Fibroblast of lung (primary cell): Measurements from ENCODE around the gene ERBB4. TPM values are rescaled to one million over a fixed set of nuclear protein-coding genes. Genes with fewer than 3 reads are reported as not detected.

Experiments used
- DNase-seq, 2 donors: peaks; one replicate each; pipeline versions ENCODE4 v3.0.0 to v3.0.0-alpha.2; 2010; ENCODE audit warnings: low read depth in 2 of 2
- H2AFZ ChIP-seq: 2 replicates; pipeline ENCODE4 v1.5.1; 2012; ENCODE audit warnings: low read length, control low read depth, inconsistent platforms
- H3K27ac ChIP-seq: 2 replicates; pipeline ENCODE4 v1.5.1; 2011; ENCODE audit warnings: low read length, control low read depth; ENCODE audit not compliant: insufficient read depth
- H3K27me3 ChIP-seq: 2 replicates; pipeline ENCODE4 v1.5.1; 2011; ENCODE audit warnings: mild to moderate bottlenecking, low read length; ENCODE audit not compliant: control insufficient read depth, insufficient read depth
- H3K36me3 ChIP-seq: 2 replicates; pipeline ENCODE4 v1.5.1; 2011; ENCODE audit warnings: low read length; ENCODE audit not compliant: control insufficient read depth, insufficient read depth
- H3K4me1 ChIP-seq: 2 replicates; pipeline ENCODE4 v1.5.1; 2011; ENCODE audit warnings: low read length; ENCODE audit not compliant: control insufficient read depth, insufficient read depth; ENCODE audit errors: extremely low read depth
- H3K4me2 ChIP-seq: 2 replicates; pipeline ENCODE4 v1.5.1; 2011; ENCODE audit warnings: low read length, control low read depth; ENCODE audit not compliant: insufficient read depth; ENCODE audit errors: extremely low read depth
- H3K4me3 ChIP-seq, 4 experiments: fragments of 200-600 bp in 1 of 4; sonication (generic) in 1 of 4; replicated peaks in 1 of 4; 2 replicates each; pipeline ENCODE4 v1.5.1; 2011 to 2016; ENCODE audit warnings: low read length in 4 of 4, low read depth in 3 of 4, mild to moderate bottlenecking in 3 of 4, control low read depth in 2 of 4, inconsistent platforms in 1 of 4, mixed read lengths in 1 of 4; ENCODE audit not compliant: insufficient read depth in 1 of 4; ENCODE audit errors: control extremely low read depth in 1 of 4
- H3K79me2 ChIP-seq: 2 replicates; pipeline ENCODE4 v1.5.1; 2012; ENCODE audit warnings: mild to moderate bottlenecking, low read length, inconsistent platforms; ENCODE audit not compliant: control insufficient read depth, insufficient read depth
- H3K9ac ChIP-seq: 2 replicates; pipeline ENCODE4 v1.5.1; 2011; ENCODE audit warnings: mild to moderate bottlenecking, low read length, control low read depth; ENCODE audit not compliant: insufficient read depth
- H3K9me3 ChIP-seq: 2 replicates; pipeline ENCODE4 v1.5.1; 2012; ENCODE audit warnings: low read depth, low read length; ENCODE audit not compliant: control insufficient read depth, insufficient read depth
- H4K20me1 ChIP-seq: 2 replicates; pipeline ENCODE4 v1.5.1; 2011; ENCODE audit warnings: low read length; ENCODE audit not compliant: control insufficient read depth, insufficient read depth; ENCODE audit errors: extremely low read depth
- EZH2 ChIP-seq: IDR thresholded peaks from 2 replicates; pipeline ENCODE4 v1.5.1; 2012; ENCODE audit warnings: low read length, control low read depth, mild to moderate bottlenecking; ENCODE audit errors: missing control alignments
- polyA plus RNA-seq, 2 donors: library from polyadenylated mRNA; depleted of rRNA in 1 of 2; stranded (reverse) in 1 of 2; unstranded in 1 of 2; fragments of >200 nt; gene quantifications; 2 replicates each; pipeline ENCODE4 v1.2.1, GENCODE V29; 2011 to 2012; ENCODE audit warnings: missing spikeins in 1 of 2
- total RNA-seq: library from RNA; depleted of rRNA; stranded (reverse); fragments of >200 nt; gene quantifications from 2 replicates; pipeline ENCODE4 v1.2.1, GENCODE V29; 2014
- TF ChIP-seq, protein P1 (sequence below), 2 donors: IDR thresholded peaks in 1 of 2; conservative IDR thresholded peaks in 1 of 2; 1 replicate in 1 of 2; 2 replicates in 1 of 2; pipeline ENCODE4 v1.5.1; 2011 to 2012; ENCODE audit warnings: low read length in 2 of 2, control low read depth in 1 of 2, inconsistent platforms in 1 of 2, low read depth in 1 of 2, mild to moderate bottlenecking in 1 of 2

The ERBB4 gene
- total and polyA plus RNA-seq, 2 donors (not counting 1 experiment from before 2014, with no cell fraction given), result 0.08 to 0.17 TPM

DNA sequence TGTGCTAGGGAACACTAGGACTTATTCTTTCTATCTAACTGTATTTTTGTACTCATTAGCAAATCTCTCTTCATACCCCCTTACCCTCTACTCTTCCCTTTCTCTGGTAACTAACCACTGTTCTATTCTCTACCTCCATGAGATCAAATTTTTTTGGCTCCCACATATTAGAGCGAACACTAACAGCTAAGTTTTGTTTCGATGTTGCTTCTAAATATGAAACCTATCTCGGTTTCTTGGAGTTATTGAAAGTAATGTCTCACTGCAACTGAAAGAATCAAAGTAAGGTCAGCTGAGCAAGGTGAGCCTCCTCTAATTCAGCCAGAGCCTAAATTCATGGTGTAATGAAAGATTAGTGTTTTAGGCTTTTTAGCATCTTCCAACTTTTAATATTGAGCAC lies 1024.6 kb downstream of the ERBB4 start:
- H3K27ac ChIP-seq, result no peak overlapping the region
- no peaks in the 10 kb centered on the region for H3K9me3 ChIP-seq
- no peaks in the 10 kb centered on the region for H3K36me3 ChIP-seq
- no peak overlapping the region for H3K4me3 ChIP-seq
- TF ChIP-seq EZH2, result no peak
- TF ChIP-seq, protein P1, sequence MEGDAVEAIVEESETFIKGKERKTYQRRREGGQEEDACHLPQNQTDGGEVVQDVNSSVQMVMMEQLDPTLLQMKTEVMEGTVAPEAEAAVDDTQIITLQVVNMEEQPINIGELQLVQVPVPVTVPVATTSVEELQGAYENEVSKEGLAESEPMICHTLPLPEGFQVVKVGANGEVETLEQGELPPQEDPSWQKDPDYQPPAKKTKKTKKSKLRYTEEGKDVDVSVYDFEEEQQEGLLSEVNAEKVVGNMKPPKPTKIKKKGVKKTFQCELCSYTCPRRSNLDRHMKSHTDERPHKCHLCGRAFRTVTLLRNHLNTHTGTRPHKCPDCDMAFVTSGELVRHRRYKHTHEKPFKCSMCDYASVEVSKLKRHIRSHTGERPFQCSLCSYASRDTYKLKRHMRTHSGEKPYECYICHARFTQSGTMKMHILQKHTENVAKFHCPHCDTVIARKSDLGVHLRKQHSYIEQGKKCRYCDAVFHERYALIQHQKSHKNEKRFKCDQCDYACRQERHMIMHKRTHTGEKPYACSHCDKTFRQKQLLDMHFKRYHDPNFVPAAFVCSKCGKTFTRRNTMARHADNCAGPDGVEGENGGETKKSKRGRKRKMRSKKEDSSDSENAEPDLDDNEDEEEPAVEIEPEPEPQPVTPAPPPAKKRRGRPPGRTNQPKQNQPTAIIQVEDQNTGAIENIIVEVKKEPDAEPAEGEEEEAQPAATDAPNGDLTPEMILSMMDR (conservative IDR thresholded peaks at IDR 0.05 in 1 of 2, IDR thresholded peaks at IDR 0.05 in 1 of 2; ENCODE audit: low read depth in 1 of 2, low read length in 2 of 2), result no peak
- no peaks in the 10 kb centered on the region for H3K27me3 ChIP-seq
- no peak overlapping the region for H3K9ac ChIP-seq
- H4K20me1 ChIP-seq, result no peaks in the 10 kb centered on the region
- H3K79me2 ChIP-seq, result no peaks in the 10 kb centered on the region
- H3K4me2 ChIP-seq, result no peak overlapping the region
- H3K4me1 ChIP-seq, result no peaks in the 10 kb centered on the region
- H2AFZ ChIP-seq, result no peak overlapping the region
- no peak for DNase-seq

- no peaks in the 10 kb centered on the region for H3K9me3 ChIP-seq
- H3K4me3 ChIP-seq, result no peak overlapping the region
- H3K4me1 ChIP-seq, result no peaks in the 10 kb centered on the region
- TF ChIP-seq EZH2, result no peak
- TF ChIP-seq, protein P1 (conservative IDR thresholded peaks at IDR 0.05 in 1 of 2, IDR thresholded peaks at IDR 0.05 in 1 of 2; ENCODE audit: low read depth in 1 of 2, low read length in 2 of 2), result no peak
- no peak overlapping the region for H2AFZ ChIP-seq
- DNase-seq, result no peak
- no peaks in the 10 kb centered on the region for H4K20me1 ChIP-seq
- H3K4me2 ChIP-seq, result no peak overlapping the region
- H3K9ac ChIP-seq, result no peak overlapping the region
- H3K79me2 ChIP-seq, result no peaks in the 10 kb centered on the region
- H3K27ac ChIP-seq, result no peak overlapping the region
- no peaks in the 10 kb centered on the region for H3K27me3 ChIP-seq
- H3K36me3 ChIP-seq, result no peaks in the 10 kb centered on the region
Observed at GRCh38 chr2:211513446-211513845, 1025.2 kb downstream of the ERBB4 start.

- H3K4me3 ChIP-seq, result no peak overlapping the region
- no peaks in the 10 kb centered on the region for H3K36me3 ChIP-seq
- no peaks in the 10 kb centered on the region for H4K20me1 ChIP-seq
- H3K4me1 ChIP-seq, result no peaks in the 10 kb centered on the region
- no peaks in the 10 kb centered on the region for H3K27me3 ChIP-seq
- no peak for DNase-seq
- TF ChIP-seq EZH2, result no peak
- TF ChIP-seq, protein P1 (conservative IDR thresholded peaks at IDR 0.05 in 1 of 2, IDR thresholded peaks at IDR 0.05 in 1 of 2; ENCODE audit: low read depth in 1 of 2, low read length in 2 of 2), result no peak
- no peak overlapping the region for H3K9ac ChIP-seq
- H3K4me2 ChIP-seq, result no peak overlapping the region
- H3K27ac ChIP-seq, result no peak overlapping the region
- H3K79me2 ChIP-seq, result no peaks in the 10 kb centered on the region
- no peak overlapping the region for H2AFZ ChIP-seq
- H3K9me3 ChIP-seq, result no peaks in the 10 kb centered on the region
Observed at GRCh38 chr2:211512806-211513205, 1025.8 kb downstream of the ERBB4 start.
